Coronary artery (tissue), 2 donors: ENCODE measurements around the gene IL18BP.

Source experiments
- DNase-seq: peaks from one replicate; pipeline ENCODE4 v3.0.0-alpha.2; 2017; ENCODE audit warnings: low spot score
- H3K27ac ChIP-seq, 2 donors: fragments of 200-600 bp; sonication (generic); one replicate each; pipeline ENCODE4 v1.5.1; 2016 to 2019
- H3K4me3 ChIP-seq: fragments of 200-600 bp; sonication (generic); 2 replicates; pipeline ENCODE4 v1.5.1; 2016; ENCODE audit warnings: mild to moderate bottlenecking, moderate library complexity
- CTCF ChIP-seq: fragments of 200-600 bp; sonication (generic); IDR thresholded peaks from one replicate; pipeline ENCODE4 v1.5.1; 2019; ENCODE audit warnings: antibody characterized with exemption

IL18BP gene

DNA sequence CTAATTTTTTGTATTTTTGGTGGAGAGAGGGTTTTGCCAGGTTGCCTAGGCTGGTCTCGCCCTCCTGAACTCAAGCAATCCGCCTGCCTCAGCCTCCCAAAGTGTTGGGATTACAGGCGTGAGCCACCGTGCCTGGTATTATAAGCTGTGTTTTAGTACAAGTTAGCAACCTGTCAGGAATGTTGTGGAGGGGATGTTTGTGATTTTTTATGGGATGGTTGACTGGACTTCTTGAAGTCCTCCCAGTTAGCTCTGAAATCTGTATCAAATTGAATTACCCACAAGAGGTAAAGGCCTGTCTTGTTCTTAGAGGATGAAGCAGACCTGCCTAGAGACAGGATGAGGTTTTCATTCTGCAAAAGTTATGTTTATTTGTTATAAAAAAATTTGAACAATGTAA is 34.1 kb upstream of the IL18BP start:
- no peak for TF ChIP-seq CTCF
- H3K27ac ChIP-seq: no peak overlapping the region
- DNase-seq: no peak
- no peak overlapping the region for H3K4me3 ChIP-seq

DNA sequence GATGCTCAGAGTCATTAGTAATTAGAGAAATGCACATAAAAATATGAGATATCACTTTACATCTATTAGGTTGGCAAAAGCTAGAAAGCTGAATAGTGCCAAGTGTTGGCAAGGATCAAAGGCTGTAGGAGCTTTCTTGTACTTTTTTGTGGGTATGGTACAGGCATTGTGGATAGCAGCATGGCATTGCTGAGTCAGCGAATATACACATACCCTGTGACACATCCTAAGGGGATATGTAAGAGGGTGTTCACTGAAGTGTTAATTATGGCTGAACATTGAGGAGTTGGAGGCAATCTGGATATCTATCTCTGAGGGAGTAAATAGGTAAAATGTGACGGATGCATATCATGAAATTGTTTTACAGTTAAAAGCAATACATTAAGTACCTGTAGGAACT is 27.0 kb upstream of the IL18BP start:
- TF ChIP-seq CTCF: no peak
- no peak for DNase-seq

GRCh38 chr11:71976551-71976950 is 22.2 kb upstream of the IL18BP start:
- TF ChIP-seq CTCF: no peak

More for the DNA sequence above, 27.0 kb upstream of the IL18BP start:
- Histone ChIP-seq H3K4me3 (no peak overlapping the region), H3K27ac (no peak overlapping the region)

DNA sequence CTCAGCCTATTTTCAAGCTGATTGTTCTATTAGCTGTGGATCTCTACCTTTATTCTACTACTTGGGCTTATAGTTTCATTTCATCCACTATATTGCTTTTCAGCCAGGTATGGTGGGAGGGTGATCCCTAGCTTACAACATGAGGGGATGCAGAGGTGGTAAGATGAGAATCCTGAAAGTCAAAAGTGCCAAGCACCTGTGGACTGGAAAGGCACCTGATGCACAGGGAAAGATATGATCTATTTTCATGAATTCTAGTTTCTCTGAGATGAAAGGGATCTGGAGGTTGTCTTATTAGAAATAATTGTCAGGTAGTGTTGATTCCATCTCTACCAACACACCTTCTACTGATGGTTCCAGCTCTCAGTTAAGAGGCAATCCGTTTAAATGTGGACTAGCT is 21.6 kb upstream of the IL18BP start:
- H3K27ac ChIP-seq: no peak overlapping the region
- no peak overlapping the region for H3K4me3 ChIP-seq
- no peak for DNase-seq
- TF ChIP-seq CTCF: no peak

More at GRCh38 chr11:71976551-71976950, 22.2 kb upstream of the IL18BP start:
- no peak overlapping the region for H3K27ac ChIP-seq
- DNase-seq: no peak
- no peak overlapping the region for H3K4me3 ChIP-seq

DNA sequence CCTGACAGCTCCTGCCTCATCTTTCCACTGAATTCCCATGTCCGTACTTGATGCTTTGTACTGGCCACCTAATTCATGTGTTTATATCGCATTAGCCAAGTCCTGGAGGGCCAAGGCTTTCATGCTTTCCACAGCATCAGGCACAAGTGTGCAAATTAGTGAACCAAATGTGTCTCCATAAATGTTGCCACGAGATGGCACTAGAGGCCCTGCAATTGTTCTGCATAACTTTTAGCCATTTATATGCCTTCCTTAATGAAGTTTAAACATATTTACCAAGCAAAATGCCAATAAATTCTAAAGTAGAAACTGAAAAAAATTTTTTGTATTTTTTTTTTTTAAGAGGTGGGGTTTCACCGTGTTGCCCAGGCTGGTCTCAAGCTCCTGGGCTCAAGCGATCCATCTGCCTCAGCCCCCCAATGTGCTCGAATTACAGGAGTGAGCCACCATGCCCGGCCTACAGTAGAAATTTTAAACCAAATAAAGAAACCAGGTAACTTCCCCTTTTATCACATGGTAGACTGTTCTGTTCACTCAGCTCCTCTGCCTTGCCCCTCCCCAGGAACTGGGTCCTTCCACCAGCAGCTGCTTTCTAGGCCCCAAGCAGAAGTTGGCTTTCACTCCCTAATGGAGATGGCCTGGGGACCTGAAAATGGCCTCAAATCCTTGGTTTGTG is 20.8 kb upstream of the IL18BP start:
- DNase-seq: no peak
- H3K27ac ChIP-seq: no peak overlapping the region

DNA sequence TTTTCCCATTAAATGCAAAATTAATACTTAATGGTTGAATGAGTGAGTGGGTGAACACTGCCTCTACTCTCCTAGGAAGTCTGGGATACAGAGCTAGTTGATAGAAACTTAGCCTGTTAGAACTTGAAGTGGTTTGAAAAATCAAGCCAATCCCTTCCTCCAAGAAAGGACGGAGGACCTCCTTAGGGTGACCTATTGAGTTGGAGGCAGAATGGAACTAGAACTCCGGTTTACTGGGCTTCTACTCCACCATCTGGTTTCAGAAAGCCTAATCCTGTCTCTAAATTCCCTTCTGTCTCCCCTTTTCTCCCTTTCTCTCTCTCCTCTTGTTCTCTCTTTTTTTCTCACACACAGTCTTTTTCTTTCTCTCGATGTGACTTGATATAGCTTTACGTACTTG is 19.6 kb upstream of the IL18BP start:
- TF ChIP-seq CTCF: no peak
- no peak overlapping the region for H3K4me3 ChIP-seq
- H3K27ac ChIP-seq: no peak overlapping the region
- no peak for DNase-seq

More for the DNA sequence above, 20.8 kb upstream of the IL18BP start:
- H3K4me3 ChIP-seq: no peak overlapping the region
- TF ChIP-seq CTCF: peak; percentile 38

DNA sequence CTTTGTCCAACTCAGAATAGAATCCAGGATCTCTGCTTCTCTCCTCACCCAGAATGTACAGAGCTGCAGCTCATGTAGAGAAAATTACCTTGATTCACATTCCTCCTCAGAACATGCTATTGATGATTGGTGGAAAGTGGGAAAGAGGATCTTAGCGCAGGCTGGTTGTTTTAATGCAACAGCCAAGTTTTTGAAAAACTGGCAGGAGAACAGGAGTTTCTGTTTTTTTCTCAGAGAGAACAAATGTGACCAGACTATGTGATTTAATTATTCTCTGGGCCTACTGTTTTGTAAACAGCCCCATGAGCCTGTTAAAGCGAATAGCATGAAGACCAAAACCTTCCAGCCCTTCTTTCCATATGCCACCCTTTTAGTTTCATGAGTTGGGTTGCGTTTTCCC is 19.1 kb upstream of the IL18BP start:
- no peak for TF ChIP-seq CTCF
- no peak for DNase-seq
- no peak overlapping the region for H3K27ac ChIP-seq
- H3K4me3 ChIP-seq: no peak overlapping the region
